Right hindlimb (tissue), 1 donor: ENCODE results near the gene POFUT2.
"Not testable (repeated sequence)": the region's sequence is repeated elsewhere in the genome, so short reads cannot be mapped to it uniquely, and the experiment has no call there.

Experiments used
- DNase-seq: peaks from one replicate; pipeline ENCODE4 v3.0.0-alpha.2; 2018

POFUT2 gene

DNA sequence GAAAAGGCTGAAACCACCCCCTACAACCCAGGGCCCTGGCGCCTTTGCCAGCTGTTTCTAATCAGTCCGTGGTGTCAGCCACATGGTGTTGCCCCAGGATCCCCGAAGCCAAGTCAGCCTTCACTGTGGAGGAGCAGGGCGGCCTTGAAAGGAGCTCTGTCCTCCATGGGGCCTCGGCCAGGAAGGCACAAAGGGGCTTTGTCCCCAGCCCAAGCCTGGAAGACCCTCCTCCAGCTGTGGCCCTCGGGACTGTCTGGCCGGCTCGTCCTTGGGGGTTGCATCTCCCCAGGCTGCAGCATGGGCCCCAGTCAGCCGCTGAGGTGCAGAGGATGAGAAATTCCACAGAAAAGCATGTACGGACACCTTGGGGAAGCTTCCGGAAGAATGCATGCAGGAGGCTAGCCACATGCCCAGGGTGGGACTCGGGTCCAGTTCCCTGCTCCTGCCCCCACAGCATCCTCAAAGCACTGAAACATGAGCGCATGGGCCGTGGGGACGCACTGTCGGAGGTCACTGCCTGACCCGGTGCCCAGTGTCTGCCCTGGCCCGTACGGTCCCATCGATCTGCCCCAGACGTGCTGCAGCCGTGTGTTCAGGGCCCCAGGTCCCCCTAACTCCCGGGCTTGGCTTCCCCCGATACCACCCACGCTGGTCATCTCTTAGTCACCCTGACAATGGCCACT lies 38.6 kb upstream of the POFUT2 start:
- peak; percentile 42 for DNase-seq

- peak; percentile 21 for DNase-seq
Observed at GRCh38 chr21:45325206-45326168, 37.8 kb upstream of the POFUT2 start.

DNA sequence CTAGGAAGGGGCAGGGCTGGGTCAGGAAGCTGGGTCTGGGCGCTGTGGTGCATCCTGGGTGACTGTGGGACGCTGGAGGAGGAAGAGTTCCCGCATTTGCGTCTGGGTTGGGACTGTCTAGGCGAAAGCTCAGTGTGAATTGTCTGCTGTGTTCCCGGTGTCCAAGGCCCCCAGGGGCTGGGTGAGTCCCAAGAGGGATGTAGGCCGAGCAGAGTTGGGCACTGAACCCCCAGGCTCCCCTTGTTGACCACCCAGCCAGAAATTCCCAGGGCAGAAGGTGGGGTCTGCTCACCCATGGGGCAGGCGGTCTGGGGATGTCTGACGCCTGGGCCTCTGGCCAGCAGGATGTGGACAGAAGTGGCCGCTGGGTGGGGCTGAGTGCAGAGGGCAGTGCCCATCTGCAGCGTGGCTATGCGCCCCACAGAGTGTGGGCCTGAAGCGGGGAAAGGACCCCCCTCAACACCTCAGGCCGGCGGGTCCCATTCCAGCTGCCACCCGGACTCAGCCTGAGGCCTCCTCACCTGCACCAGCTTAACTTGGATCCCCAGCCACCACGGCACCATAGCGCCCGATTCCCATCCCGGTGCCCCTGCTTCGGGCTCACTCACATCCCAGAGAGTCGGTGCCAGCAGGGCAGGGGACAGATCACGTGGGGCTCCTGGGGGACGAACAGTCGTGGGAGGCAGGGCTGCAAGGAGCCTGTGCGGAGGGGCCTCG lies 37.0 kb upstream of the POFUT2 start:
- peak; percentile 30 for DNase-seq

- DNase-seq: peak; percentile 18
Observed at GRCh38 chr21:45323487-45324311, 36.0 kb upstream of the POFUT2 start.

GRCh38 chr21:45322960-45323461 lies 35.3 kb upstream of the POFUT2 start:
- DNase-seq: peak; percentile 20

DNA sequence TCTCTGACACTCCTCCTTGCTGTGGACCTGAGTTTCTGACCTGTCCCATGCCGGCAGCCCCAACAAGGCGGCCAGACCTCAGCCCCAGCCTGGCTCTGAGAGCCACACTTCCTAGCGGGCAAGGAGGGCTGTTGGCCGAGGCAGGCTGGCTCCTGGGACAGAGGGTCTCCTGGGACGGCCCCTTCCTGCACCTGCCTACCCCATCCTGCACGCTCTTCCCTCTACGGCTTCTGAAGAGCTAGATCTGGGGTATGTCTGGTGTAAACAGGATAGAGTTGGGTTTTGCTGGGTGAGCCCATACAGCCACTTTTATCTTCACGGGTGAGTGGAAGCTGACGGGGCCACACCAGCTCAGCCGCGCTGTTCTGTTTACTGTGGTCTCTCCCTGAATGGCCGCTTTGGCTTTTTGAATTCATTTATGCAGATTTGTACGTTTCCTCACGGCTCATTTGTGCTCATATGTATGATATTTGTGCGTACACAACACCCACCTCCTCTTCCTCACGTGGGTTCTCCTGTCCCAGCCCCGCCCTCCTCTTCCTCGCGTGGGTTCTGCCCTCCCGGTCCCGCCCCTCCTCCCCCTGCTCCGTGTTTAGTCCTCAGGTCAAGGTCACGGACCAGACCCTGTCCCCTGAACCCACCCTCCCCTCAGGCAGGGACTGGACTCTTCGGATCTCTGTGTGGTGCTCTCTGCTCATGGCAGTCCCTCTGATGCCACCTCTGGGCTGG lies 34.7 kb upstream of the POFUT2 start:
- peak; percentile 16 for DNase-seq

- peak; percentile 45 for DNase-seq
Observed at GRCh38 chr21:45320261-45321025, 32.7 kb upstream of the POFUT2 start.

DNA sequence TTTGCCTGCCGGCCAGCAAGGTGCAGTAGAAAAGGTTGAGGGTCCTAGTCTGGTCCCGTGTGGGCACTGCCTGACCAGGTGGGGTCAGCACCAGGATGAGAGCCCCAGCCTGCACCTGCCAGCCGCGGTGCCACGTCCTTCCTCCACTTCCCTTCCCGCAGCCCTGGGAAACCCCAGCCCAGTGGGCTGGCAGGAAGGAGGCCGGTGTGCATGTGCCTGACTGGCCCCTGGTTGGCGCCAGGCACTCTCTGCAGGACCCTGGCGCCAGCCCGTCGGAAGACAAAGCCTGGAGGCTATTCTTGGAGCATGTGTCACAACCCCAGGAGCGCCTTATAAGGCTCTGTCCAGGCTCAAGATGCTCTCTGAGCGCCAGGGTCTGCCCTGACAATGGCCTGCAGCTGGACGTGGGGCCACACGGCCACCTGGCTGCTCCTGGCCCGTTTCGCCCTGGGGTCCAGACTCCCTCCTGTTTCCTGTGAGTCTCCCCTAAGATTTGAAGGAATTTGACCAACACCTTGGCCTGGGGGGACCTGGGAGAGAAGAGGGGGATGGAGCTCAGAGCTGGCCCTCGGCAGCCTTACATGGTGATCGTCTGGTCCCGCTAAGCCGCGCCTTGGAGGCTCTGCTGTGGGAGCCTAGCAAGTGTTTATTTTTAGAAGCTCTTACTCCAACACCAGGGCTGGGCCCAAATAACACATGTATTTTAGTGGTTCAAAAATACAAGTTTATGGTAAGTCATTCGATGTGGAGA lies 31.9 kb upstream of the POFUT2 start:
- DNase-seq: peak; percentile 55

GRCh38 chr21:45318556-45319404 lies 31.1 kb upstream of the POFUT2 start:
- DNase-seq: peak; percentile 56

- peak; percentile 15 for DNase-seq
Observed at GRCh38 chr21:45318146-45318555, 30.5 kb upstream of the POFUT2 start.

DNA sequence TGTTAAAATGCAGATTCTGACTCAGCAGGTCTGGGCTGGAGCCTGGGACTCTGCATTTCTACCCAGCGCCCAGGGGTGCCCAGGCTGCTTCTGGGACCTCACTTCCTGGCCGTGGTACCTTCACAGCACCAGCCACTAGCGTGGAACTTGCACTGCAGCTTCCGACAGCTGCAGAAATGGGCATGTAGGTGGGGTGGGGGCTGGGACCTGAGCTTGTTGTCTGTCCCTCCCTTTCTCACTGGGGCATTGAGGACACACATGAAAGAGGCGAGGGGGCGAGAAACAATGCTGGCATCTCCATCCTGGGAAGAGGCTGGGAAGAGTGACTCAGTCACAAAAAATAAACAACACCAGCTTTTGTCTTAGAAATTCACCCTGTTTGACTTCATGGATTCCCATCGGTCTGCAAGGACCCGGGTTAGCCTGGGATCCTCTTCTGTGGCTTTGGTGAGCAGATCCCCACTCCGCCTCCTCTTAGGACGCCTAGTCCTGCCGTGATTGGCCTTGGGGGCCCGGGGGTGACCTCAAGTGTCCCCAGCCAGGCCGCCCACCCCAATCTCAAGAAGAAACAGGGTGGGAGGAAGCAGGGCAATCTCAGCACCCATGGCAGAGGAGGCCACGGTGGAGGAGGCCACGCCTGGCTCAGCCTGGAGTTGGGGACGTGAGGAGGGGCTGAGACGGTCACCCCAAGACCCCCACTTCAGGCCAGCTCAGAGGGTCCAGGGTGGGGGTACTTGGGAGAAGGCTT lies 29.9 kb upstream of the POFUT2 start:
- DNase-seq: peak; percentile 16

- DNase-seq: peak; percentile 15
Observed at GRCh38 chr21:45316871-45317397, 29.2 kb upstream of the POFUT2 start.

DNA sequence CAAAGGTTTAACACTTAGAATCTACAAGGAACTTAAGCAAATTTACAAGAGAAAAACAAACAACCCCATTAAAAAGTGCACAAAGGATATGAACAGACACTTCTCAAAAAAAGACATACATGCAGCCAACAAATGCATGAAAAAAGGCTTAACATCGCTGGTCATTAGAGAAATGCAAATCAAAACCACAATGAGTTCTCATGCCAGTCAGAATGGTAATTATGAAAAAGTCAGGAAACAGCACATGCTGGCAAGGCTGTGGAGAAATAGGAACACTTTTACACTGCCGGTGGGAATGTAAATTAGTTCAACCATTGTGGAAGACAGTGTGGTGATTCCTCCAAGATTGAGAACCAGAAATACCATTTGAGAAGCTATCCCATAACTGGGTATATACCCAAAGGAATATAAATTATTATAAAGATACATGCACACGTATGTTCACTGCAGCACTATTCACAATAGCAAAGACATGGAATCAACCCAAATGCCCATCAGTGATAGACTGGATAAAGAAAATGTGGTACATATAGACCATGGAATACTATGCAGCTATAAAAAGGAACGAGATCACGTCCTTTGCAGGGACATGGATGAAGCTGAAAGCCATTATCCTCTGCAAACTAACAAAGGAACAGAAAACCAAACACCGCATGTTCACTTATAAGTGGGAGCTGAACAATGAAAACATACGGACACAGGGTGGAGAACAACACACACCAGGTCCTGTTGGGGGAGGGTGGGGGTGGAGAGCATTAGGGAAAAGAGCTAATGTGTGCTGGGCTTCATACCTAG lies 28.2 kb upstream of the POFUT2 start:
- not testable (repeated sequence) for DNase-seq

GRCh38 chr21:45313682-45314081 lies 26.0 kb upstream of the POFUT2 start:
- DNase-seq: no peak

DNA sequence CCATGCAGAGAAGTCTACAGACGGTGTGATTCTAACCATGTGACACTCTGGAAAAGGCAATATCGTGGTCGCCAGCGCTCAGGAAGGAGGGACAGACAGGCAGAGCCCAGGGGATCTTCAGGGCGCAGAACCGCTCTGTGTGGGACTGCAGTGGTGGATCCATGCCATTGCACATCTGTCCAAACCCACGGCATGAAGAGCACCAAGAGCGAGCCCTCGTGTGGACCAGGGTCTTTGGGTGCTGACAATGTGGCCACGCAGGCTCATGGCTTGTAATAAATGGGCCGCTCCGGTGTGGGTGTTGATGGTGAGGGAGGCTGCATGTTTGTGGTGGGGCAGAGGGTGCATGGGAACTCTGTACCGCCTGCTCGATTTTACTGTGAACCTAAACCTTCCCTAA lies 25.3 kb upstream of the POFUT2 start:
- DNase-seq: peak; percentile 9

DNA sequence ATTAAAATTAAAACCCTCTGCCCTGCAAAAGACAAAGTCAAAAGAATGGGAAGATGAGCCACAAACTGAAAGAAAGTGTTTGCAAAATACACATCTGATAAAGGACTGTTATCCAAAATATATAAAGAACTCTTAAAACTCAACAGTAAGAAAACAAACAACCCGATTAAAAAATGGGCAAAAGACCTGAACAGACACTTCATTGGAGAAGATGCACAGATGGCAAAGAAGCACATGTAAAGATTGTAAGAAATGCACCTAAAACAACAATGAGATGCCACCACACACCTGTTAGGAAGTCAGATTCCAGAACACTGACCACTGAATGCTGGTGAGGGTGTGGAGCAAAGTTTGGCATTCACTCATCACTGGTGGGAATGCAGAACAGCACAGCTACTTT lies 24.6 kb upstream of the POFUT2 start:
- DNase-seq: no peak

GRCh38 chr21:45310459-45310858 lies 22.8 kb upstream of the POFUT2 start:
- peak; percentile 19 for DNase-seq
